Measurements from ENCODE around the gene HTR6.
"Not testable (repeated sequence)": the region's sequence is repeated elsewhere in the genome, so short reads cannot be mapped to it uniquely, and the experiment has no call there.

HTR6 gene

GRCh38 chr1:19664453-19665185, at the start of gene HTR6:
TSS of gene HTR6 (plus strand) at chr1:19664875. CDS start at chr1:19665754, 879 bp downstream.
- peak; percentile 12 for DNase-seq

- DNase-seq, result no peak
Observed at GRCh38 chr1:19615438-19615837, 49.2 kb upstream of the HTR6 start.

- DNase-seq, result no peak
Observed at GRCh38 chr1:19616489-19616888, 48.2 kb upstream of the HTR6 start.

GRCh38 chr1:19617376-19617775, 47.3 kb upstream of the HTR6 start:
- no peak for DNase-seq

- no peak for DNase-seq
Observed at GRCh38 chr1:19618428-19618827, 46.2 kb upstream of the HTR6 start.

GRCh38 chr1:19619697-19620384, 44.8 kb upstream of the HTR6 start:
- no peak for DNase-seq

- no peak for DNase-seq
Observed at GRCh38 chr1:19620786-19621185, 43.9 kb upstream of the HTR6 start.

- no peak for DNase-seq
Observed at GRCh38 chr1:19621274-19621950, 43.3 kb upstream of the HTR6 start.

- no peak for DNase-seq
Observed at GRCh38 chr1:19622204-19622603, 42.5 kb upstream of the HTR6 start.

- no peak for DNase-seq
Observed at GRCh38 chr1:19623523-19623922, 41.2 kb upstream of the HTR6 start.

- no peak for DNase-seq
Observed at GRCh38 chr1:19625291-19625937, 39.3 kb upstream of the HTR6 start.

- no peak for DNase-seq
Observed at GRCh38 chr1:19628879-19629278, 35.8 kb upstream of the HTR6 start.

GRCh38 chr1:19629357-19629756, 35.3 kb upstream of the HTR6 start:
- DNase-seq, result no peak

GRCh38 chr1:19630192-19630591, 34.5 kb upstream of the HTR6 start:
- not testable (repeated sequence) for DNase-seq

- no peak for DNase-seq
Observed at GRCh38 chr1:19630720-19631395, 33.8 kb upstream of the HTR6 start.

- DNase-seq, result no peak
Observed at GRCh38 chr1:19632211-19632610, 32.5 kb upstream of the HTR6 start.

GRCh38 chr1:19633106-19633505, 31.6 kb upstream of the HTR6 start:
- no peak for DNase-seq

- DNase-seq, result not testable (repeated sequence)
Observed at GRCh38 chr1:19635064-19635463, 29.6 kb upstream of the HTR6 start.

GRCh38 chr1:19635646-19636045, 29.0 kb upstream of the HTR6 start:
- DNase-seq, result no peak

GRCh38 chr1:19636065-19636464, 28.6 kb upstream of the HTR6 start:
- no peak for DNase-seq

GRCh38 chr1:19636749-19637148, 27.9 kb upstream of the HTR6 start:
- DNase-seq, result not testable (repeated sequence)

GRCh38 chr1:19637606-19638005, 27.1 kb upstream of the HTR6 start:
- DNase-seq, result no peak

GRCh38 chr1:19639228-19639627, 25.4 kb upstream of the HTR6 start:
- DNase-seq, result not testable (repeated sequence)

Measured in stimulated activated naive CD4-positive, alpha-beta T cell treated with Interleukin-2 at 50 U/mL for 16 hours (primary cell).